ENCODE data around the gene C1QB. TPM values are rescaled to one million over a fixed set of nuclear protein-coding genes. Genes with fewer than 3 reads are reported as not detected.

Gene C1QB
- total RNA-seq, 2 experiments from 2014 or later, result not detected

DNA sequence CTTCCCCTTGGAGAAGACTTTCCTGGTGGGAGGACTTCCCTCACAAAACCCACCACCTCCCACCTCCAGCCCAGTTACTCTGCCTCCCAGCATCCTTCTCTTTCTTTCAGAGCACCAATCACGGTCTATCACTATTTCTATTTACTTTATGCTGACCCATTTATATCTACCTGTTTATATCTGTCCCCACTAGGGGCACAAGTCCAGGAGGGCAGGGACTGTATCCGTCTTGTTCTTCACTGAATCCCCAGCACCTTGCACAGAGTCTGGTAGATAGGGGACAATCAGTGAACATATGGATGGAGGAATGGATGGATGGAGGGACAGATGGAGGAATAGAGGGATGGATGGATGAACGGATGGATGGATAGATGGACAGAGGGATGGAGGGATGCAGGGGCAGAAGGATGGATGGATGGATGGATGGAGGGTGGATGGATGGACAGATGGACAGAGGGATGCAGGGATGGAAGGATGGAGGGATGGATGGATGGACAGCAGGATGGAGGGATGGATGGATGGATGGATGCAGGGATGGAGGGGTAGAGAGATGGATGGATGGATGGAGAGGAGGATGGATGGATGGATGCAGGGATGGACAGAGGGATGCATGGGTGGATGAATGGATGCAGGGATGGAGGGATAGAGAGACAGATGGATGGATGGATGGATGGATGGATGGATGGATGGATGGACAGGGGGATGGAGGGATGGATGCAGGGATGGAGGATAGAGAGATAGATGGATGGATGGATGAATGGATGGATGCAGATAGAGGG is 5.5 kb downstream of the C1QB start:
- Mint-ChIP-seq H3K36me3 (ENCODE audit: low read depth) (no peaks in the 10 kb centered on the region), H3K9me3 (no peaks in the 10 kb centered on the region), H3K27ac (no peak overlapping the region), H3K4me3 (no peak overlapping the region), H3K27me3 (peaks cover 27% of the 10 kb centered on the region), H3K4me1 (ENCODE audit: low read depth) (no peaks in the 10 kb centered on the region)
- DNase-seq (no peak), ATAC-seq (ENCODE audit: poor library complexity) (no peak)
- ChIA-PET CTCF (no interaction called here), POLR2A (no interaction called here)
- Histone ChIP-seq H3K9me3 (ENCODE audit: control insufficient read depth in 1 of 2, insufficient read depth in 1 of 2, low read length in 2 of 2) (peaks cover 0 to 4% of the 10 kb centered on the region in 2 experiments), H3K36me3 (ENCODE audit: insufficient read depth, low read length) (no peaks in the 10 kb centered on the region), H3K27ac (ENCODE audit: low read depth in 1 of 2, low read length in 2 of 2) (no peak overlapping the region), H3K4me3 (ENCODE audit: low read length) (no peak overlapping the region), H3K27me3 (ENCODE audit: control insufficient read depth in 1 of 2, insufficient read depth in 2 of 2, low read length in 2 of 2) (peaks cover 0 to 2% of the 10 kb centered on the region in 2 experiments), H3K4me1 (ENCODE audit: insufficient read depth, low read length) (no peaks in the 10 kb centered on the region)
- intact Hi-C loops (cut with DNase I, micrococcal nuclease), result no loop called here
- no peak for TF ChIP-seq CTCF (IDR thresholded peaks at IDR 0.05)

- CTCF ChIA-PET, result no interaction called here
- POLR2A ChIA-PET, result no interaction called here
- Histone ChIP-seq H3K36me3 (ENCODE audit: insufficient read depth, low read length) (no peaks in the 10 kb centered on the region), H3K4me1 (ENCODE audit: insufficient read depth, low read length) (no peaks in the 10 kb centered on the region), H3K27ac (ENCODE audit: low read depth in 1 of 2, low read length in 2 of 2) (no peak overlapping the region), H3K9me3 (ENCODE audit: control insufficient read depth in 1 of 2, insufficient read depth in 1 of 2, low read length in 2 of 2) (peaks cover 0 to 4% of the 10 kb centered on the region in 2 experiments), H3K27me3 (ENCODE audit: control insufficient read depth in 1 of 2, insufficient read depth in 2 of 2, low read length in 2 of 2) (peaks cover 0 to 2% of the 10 kb centered on the region in 2 experiments), H3K4me3 (ENCODE audit: low read length) (no peak overlapping the region)
- H3K4me1 Mint-ChIP-seq (ENCODE audit: low read depth), result no peaks in the 10 kb centered on the region
- no peak for TF ChIP-seq CTCF (IDR thresholded peaks at IDR 0.05)
- no peaks in the 10 kb centered on the region for H3K36me3 Mint-ChIP-seq (ENCODE audit: low read depth)
- H3K4me3 Mint-ChIP-seq, result no peak overlapping the region
- DNase-seq, result no peak
- peaks cover 18% of the 10 kb centered on the region for H3K27me3 Mint-ChIP-seq
- intact Hi-C loops (cut with DNase I, micrococcal nuclease), result no loop called here
- no peak overlapping the region for H3K27ac Mint-ChIP-seq
- H3K9me3 Mint-ChIP-seq, result no peaks in the 10 kb centered on the region
- ATAC-seq (ENCODE audit: poor library complexity), result no peak
These were observed 7.7 kb downstream of the C1QB start for GRCh38 chr1:22660716-22661241.

- no peak overlapping the region for H3K27ac ChIP-seq (ENCODE audit: low read depth in 1 of 2, low read length in 2 of 2)
- CTCF ChIA-PET, result no interaction called here
- intact Hi-C loops (cut with DNase I, micrococcal nuclease), result no loop called here
- no peaks in the 10 kb centered on the region for H3K36me3 ChIP-seq (ENCODE audit: insufficient read depth, low read length)
- Mint-ChIP-seq H3K4me1 (ENCODE audit: low read depth) (no peaks in the 10 kb centered on the region), H3K9me3 (no peaks in the 10 kb centered on the region), H3K27me3 (peaks cover 21% of the 10 kb centered on the region), H3K27ac (no peak overlapping the region), H3K36me3 (ENCODE audit: low read depth) (no peaks in the 10 kb centered on the region), H3K4me3 (no peak overlapping the region)
- peaks cover 0 to 4% of the 10 kb centered on the region in 2 experiments for H3K9me3 ChIP-seq (ENCODE audit: control insufficient read depth in 1 of 2, insufficient read depth in 1 of 2, low read length in 2 of 2)
- POLR2A ChIA-PET, result no interaction called here
- DNase-seq (no peak), ATAC-seq (ENCODE audit: poor library complexity) (no peak)
- no peak for TF ChIP-seq CTCF (IDR thresholded peaks at IDR 0.05)
- no peaks in the 10 kb centered on the region for H3K27me3 ChIP-seq (ENCODE audit: control insufficient read depth in 1 of 2, insufficient read depth in 2 of 2, low read length in 2 of 2)
- H3K4me3 ChIP-seq (ENCODE audit: low read length), result no peak overlapping the region
- H3K4me1 ChIP-seq (ENCODE audit: insufficient read depth, low read length), result no peaks in the 10 kb centered on the region
These were observed 8.8 kb downstream of the C1QB start for GRCh38 chr1:22661880-22662279.
